HepG2 (cell line): ENCODE data around the gene SOCS1. TPM values are rescaled to one million over a fixed set of nuclear protein-coding genes. Genes with fewer than 3 reads are reported as not detected.
A peak's percentile ranks its signal among the peaks of the same experiment; 100 is the strongest.

ENCODE experiments used
- DZIP1 ChIP-seq: sonication (generic); formaldehyde crosslinking; IDR thresholded peaks from 2 replicates; pipeline ENCODE4 v1.5.0; 2020; ENCODE audit warnings: mild to moderate bottlenecking, missing genetic modification reagents
- FOXJ3 ChIP-seq: sonication (generic); formaldehyde crosslinking; IDR thresholded peaks from 2 replicates; pipeline ENCODE4 v1.4.0; 2020; ENCODE audit warnings: missing genetic modification reagents, mild to moderate bottlenecking, borderline replicate concordance
- FOXK2 ChIP-seq: fragments of 450-650 bp; IDR thresholded peaks from 2 replicates; pipeline ENCODE4 v1.6.1; 2016
- JDP2 ChIP-seq: sonication (generic); formaldehyde crosslinking; IDR thresholded peaks from 2 replicates; pipeline ENCODE4 v1.8.1; 2022; ENCODE audit warnings: missing genetic modification reagents, borderline replicate concordance
- MAZ ChIP-seq, 2 experiments: sonication (generic) in 1 of 2; formaldehyde crosslinking in 1 of 2; IDR thresholded peaks; 2 replicates each; pipeline versions ENCODE4 v1.5.0 to v1.6.1; 2012 to 2020; ENCODE audit warnings: low read depth in 2 of 2, mild to moderate bottlenecking in 2 of 2, borderline replicate concordance in 1 of 2, improper control_type of control experiment in 1 of 2, low read length in 1 of 2, missing genetic modification reagents in 1 of 2, moderate library complexity in 1 of 2
- PATZ1 ChIP-seq: sonication (generic); formaldehyde crosslinking; IDR thresholded peaks from 2 replicates; pipeline ENCODE4 v1.4.0; 2020; ENCODE audit warnings: missing genetic modification reagents
- RCOR2 ChIP-seq: IDR thresholded peaks from 2 replicates; pipeline ENCODE4 v1.6.1; 2016; ENCODE audit warnings: missing biosample characterization, missing genetic modification reagents
- REPIN1 ChIP-seq: sonication (generic); formaldehyde crosslinking; IDR thresholded peaks from 2 replicates; pipeline ENCODE4 v1.8.0; 2022; ENCODE audit warnings: missing genetic modification reagents, low read depth, mild to moderate bottlenecking, borderline replicate concordance
- SNAI1 ChIP-seq: sonication (generic); formaldehyde crosslinking; IDR thresholded peaks from 2 replicates; pipeline ENCODE4 v1.5.0; 2020; ENCODE audit warnings: mild to moderate bottlenecking, missing genetic modification reagents, borderline replicate concordance
- SP2 ChIP-seq: sonication (generic); formaldehyde crosslinking; IDR thresholded peaks from 2 replicates; pipeline ENCODE4 v1.5.1; 2020; ENCODE audit warnings: mild to moderate bottlenecking, missing genetic modification reagents
- STAT6 ChIP-seq: sonication (generic); formaldehyde crosslinking; IDR thresholded peaks from 2 replicates; pipeline ENCODE4 v1.4.0; 2020; ENCODE audit warnings: missing genetic modification reagents, mild to moderate bottlenecking, borderline replicate concordance
- SYNCRIP ChIP-seq: fragments of 200-400 bp; formaldehyde crosslinking; IDR thresholded peaks from 2 replicates; pipeline ENCODE4 v1.6.1; 2018; ENCODE audit warnings: mild to moderate bottlenecking, low read depth, low read length; ENCODE audit not compliant: insufficient read depth
- TEF ChIP-seq: sonication (generic); formaldehyde crosslinking; IDR thresholded peaks from 2 replicates; pipeline ENCODE4 v1.5.0; 2020; ENCODE audit warnings: missing genetic modification reagents
- ZBTB38 ChIP-seq: sonication (generic); formaldehyde crosslinking; IDR thresholded peaks from 2 replicates; pipeline ENCODE4 v1.5.1; 2020; ENCODE audit warnings: mild to moderate bottlenecking, missing genetic modification reagents
- ZFYVE20 ChIP-seq: sonication (generic); formaldehyde crosslinking; IDR thresholded peaks from 2 replicates; pipeline ENCODE4 v1.8.0; 2023; ENCODE audit warnings: low read depth, mild to moderate bottlenecking, moderate library complexity, missing genetic modification reagents, borderline replicate concordance
- ZNF136 ChIP-seq: sonication (generic); formaldehyde crosslinking; IDR thresholded peaks from 2 replicates; pipeline ENCODE4 v1.8.1; 2022; ENCODE audit warnings: low read depth, mild to moderate bottlenecking, moderate library complexity, missing genetic modification reagents
- ZNF598 ChIP-seq: sonication (generic); formaldehyde crosslinking; IDR thresholded peaks from 2 replicates; pipeline ENCODE4 v1.5.1; 2020; ENCODE audit warnings: mild to moderate bottlenecking, missing genetic modification reagents, borderline replicate concordance
- ZSCAN9 ChIP-seq: IDR thresholded peaks from 2 replicates; pipeline ENCODE4 v1.6.1; 2016; ENCODE audit warnings: borderline replicate concordance
- polyA plus RNA-seq, 8 experiments: library from polyadenylated mRNA; depleted of rRNA in 3 of 8; stranded (reverse) in 7 of 8; unstranded in 1 of 8; fragments of >200 nt; fragmentation: Illumina TruSeq in 4 of 8; extraction: Trizol in 4 of 8; gene quantifications; 2 replicates each; pipeline versions ENCODE4 v1.2.1 to v1.2.3, GENCODE V29; 2011 to 2016; ENCODE audit warnings: low read depth in 4 of 8, missing spikeins in 1 of 8, mixed read lengths in 1 of 8; ENCODE audit not compliant: insufficient read depth in 1 of 8
- total RNA-seq, 5 experiments: library from RNA; depleted of rRNA; stranded (reverse); fragments of >200 nt; fragmentation: Illumina TruSeq; extraction: Trizol; gene quantifications; 2 replicates each; pipeline ENCODE4 v1.2.3, GENCODE V29; 2016; ENCODE audit warnings: low read depth in 1 of 5

SOCS1 gene
- total and polyA plus RNA-seq, 2 of the 13 experiments (the other 11 are each of a cell fraction or from before 2014, with no cell fraction given) = 5.3 to 6.3 TPM

- TF ChIP-seq ZNF136 (CRISPR knock-in tag) = no peak
- TF ChIP-seq JDP2 = no peak
- no peak for TF ChIP-seq DZIP1 (CRISPR knock-in tag)
- no peak for TF ChIP-seq FOXJ3 (CRISPR knock-in tag)
- TF ChIP-seq ZNF598 (CRISPR knock-in tag) = no peak
- no peak for TF ChIP-seq FOXK2
- TF ChIP-seq STAT6 (CRISPR knock-in tag) = no peak
- TF ChIP-seq SYNCRIP = no peak
- TF ChIP-seq MAZ (IDR thresholded peaks at IDR 0.05; ENCODE audit: borderline replicate concordance, low read depth, low read length) = no peak
- TF ChIP-seq MAZ (CRISPR knock-in tag; IDR thresholded peaks at IDR 0.05; ENCODE audit: low read depth) = no peak
- TF ChIP-seq SP2 (CRISPR knock-in tag) = no peak
- TF ChIP-seq PATZ1 (CRISPR knock-in tag) = no peak
- TF ChIP-seq RCOR2 = no peak
- peak; percentile 59; the same call in 1 of the 2 replicates for TF ChIP-seq ZBTB38 (CRISPR knock-in tag)
- no peak for TF ChIP-seq ZFYVE20 (CRISPR knock-in tag)
- TF ChIP-seq SNAI1 (CRISPR knock-in tag) = 0 out of 2 replicates have a peak, but pooled peaks have one; percentile 60
- TF ChIP-seq TEF = no peak
- TF ChIP-seq REPIN1 (CRISPR knock-in tag) = no peak
- no peak for TF ChIP-seq ZSCAN9 (CRISPR knock-in tag)
Measured at GRCh38 chr16:11298143-11298900, 42.3 kb upstream of the SOCS1 start (continued).
